SU-DHL-6 (cell line): ENCODE results near the gene S100P.
"Not testable (repeated sequence)": the region's sequence is repeated elsewhere in the genome, so short reads cannot be mapped to it uniquely, and the experiment has no call there.

Source experiments
- H2AFZ ChIP-seq: fragments of 200-600 bp; sonication (generic); 2 replicates; pipeline ENCODE4 v1.6.1; 2014; ENCODE audit warnings: low read depth, mild to moderate bottlenecking, moderate library complexity, mixed read lengths, antibody characterized with exemption, low read length; ENCODE audit not compliant: severe bottlenecking
- H3F3A ChIP-seq: fragments of 200-600 bp; shearing (Covaris generic); 2 replicates; pipeline ENCODE4 v1.6.0; 2016; ENCODE audit warnings: antibody characterized with exemption, mild to moderate bottlenecking; ENCODE audit not compliant: insufficient read depth
- H3K27ac ChIP-seq: fragments of 200-600 bp; sonication (generic); 2 replicates; pipeline ENCODE4 v1.5.1; 2016; ENCODE audit warnings: low read depth, mild to moderate bottlenecking, low read length, moderate library complexity, mixed read lengths
- H3K27me3 ChIP-seq: fragments of 200-600 bp; sonication (generic), shearing (Covaris generic); 2 replicates; pipeline ENCODE4 v1.6.0; 2014; ENCODE audit warnings: mild to moderate bottlenecking, low read length
- H3K36me3 ChIP-seq: fragments of 200-600 bp; sonication (generic); 2 replicates; pipeline ENCODE4 v1.6.1; 2014; ENCODE audit warnings: mild to moderate bottlenecking, low read length, mixed read lengths
- H3K4me2 ChIP-seq: fragments of 300-600, 200-600 bp; shearing (Covaris generic), sonication (generic); 2 replicates; pipeline ENCODE4 v1.6.0; 2014; ENCODE audit warnings: low read length, low read depth, mild to moderate bottlenecking; ENCODE audit not compliant: poor library complexity, severe bottlenecking
- H3K4me3 ChIP-seq: fragments of 200-600 bp; sonication (generic); 2 replicates; pipeline ENCODE4 v1.5.1; 2014; ENCODE audit warnings: antibody characterized with exemption, low read length, mild to moderate bottlenecking, mixed read lengths; ENCODE audit not compliant: insufficient read depth, poor library complexity, severe bottlenecking
- H3K79me2 ChIP-seq: fragments of 200-600 bp; sonication (generic); 2 replicates; pipeline ENCODE4 v1.6.1; 2014; ENCODE audit warnings: mild to moderate bottlenecking, low read length, moderate library complexity; ENCODE audit not compliant: insufficient read depth
- H3K9ac ChIP-seq: fragments of 200-600 bp; sonication (generic); 2 replicates; pipeline ENCODE4 v1.7.0; 2014; ENCODE audit warnings: mild to moderate bottlenecking, low read length
- H3K9me2 ChIP-seq: fragments of 200-600 bp; sonication (generic); replicated peaks from 2 replicates; pipeline ENCODE4 v1.6.1; 2014; ENCODE audit warnings: low read length; ENCODE audit not compliant: insufficient read depth
- H3K9me3 ChIP-seq: fragments of 200-600 bp; sonication (generic); 2 replicates; pipeline ENCODE4 v1.6.1; 2014; ENCODE audit warnings: low read length, mixed read lengths; ENCODE audit not compliant: insufficient read depth
- H4K20me1 ChIP-seq: fragments of 200-600 bp; sonication (generic); 2 replicates; pipeline ENCODE4 v1.6.1; 2014; ENCODE audit warnings: low read depth, mild to moderate bottlenecking, antibody characterized with exemption, low read length, moderate library complexity, mixed read lengths
- EZH2phosphoT487 ChIP-seq: fragments of 200-600 bp; sonication (generic), shearing (Covaris generic); conservative IDR thresholded peaks from 2 replicates; pipeline ENCODE4 v1.6.1; 2018; ENCODE audit warnings: mild to moderate bottlenecking, antibody characterized with exemption, low read length, moderate library complexity, mixed read lengths
- TF ChIP-seq, protein P1 (sequence below): fragments of 200-600 bp; sonication (generic); IDR thresholded peaks from one replicate; pipeline ENCODE4 v1.5.1; 2017; ENCODE audit warnings: antibody characterized with exemption, mild to moderate bottlenecking, low read length, moderate library complexity; ENCODE audit not compliant: insufficient read depth, poor library complexity, severe bottlenecking

The S100P gene

DNA sequence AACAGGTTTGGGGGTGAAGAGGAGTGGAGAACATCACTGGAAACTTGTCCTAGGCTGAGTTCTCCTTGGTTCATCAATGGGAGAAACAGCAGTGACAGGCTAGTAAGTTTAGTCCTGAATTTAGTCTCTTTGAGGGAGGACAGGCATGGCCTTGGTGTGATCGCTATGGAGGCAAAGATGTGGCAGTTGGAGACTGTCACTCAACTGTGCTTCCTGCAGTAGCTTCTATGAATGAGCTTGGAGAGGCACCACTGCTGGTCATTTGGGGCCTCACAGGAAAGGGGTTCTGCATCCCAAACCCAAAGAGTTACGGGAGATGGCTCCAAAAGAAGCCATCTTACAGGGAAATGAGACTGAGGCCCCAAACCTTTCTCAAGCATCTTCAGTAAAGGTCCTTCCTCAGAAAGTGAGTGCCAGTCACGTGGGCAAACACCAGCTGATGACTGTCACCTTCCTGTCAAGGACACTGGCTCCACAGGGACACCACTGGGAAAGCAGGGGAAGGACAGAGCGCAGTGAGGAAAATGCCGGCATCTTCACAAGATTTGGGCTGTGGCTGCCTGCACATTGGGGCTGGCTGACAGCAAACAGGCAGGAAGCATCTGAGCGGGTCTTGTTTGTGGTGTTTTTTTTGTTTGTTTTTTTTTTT lies 46.0 kb upstream of the S100P start:
- Histone ChIP-seq H3K79me2 (no peaks in the 10 kb centered on the region), H3K4me2 (no peak overlapping the region), H3K9me3 (no peaks in the 10 kb centered on the region), H3K27ac (no peak overlapping the region), H2AFZ (no peak overlapping the region), H3K27me3 (no peaks in the 10 kb centered on the region), H3K4me3 (no peak overlapping the region), H3K9ac (no peak overlapping the region), H4K20me1 (peaks cover 3% of the 10 kb centered on the region; the same call in 1 of the 2 replicates), H3K9me2 (no peaks in the 10 kb centered on the region), H3K36me3 (peaks cover 5% of the 10 kb centered on the region; the same call in 1 of the 2 replicates), H3F3A (peaks cover 5% of the 10 kb centered on the region; the same call in 1 of the 2 replicates)
- TF ChIP-seq, protein P1, sequence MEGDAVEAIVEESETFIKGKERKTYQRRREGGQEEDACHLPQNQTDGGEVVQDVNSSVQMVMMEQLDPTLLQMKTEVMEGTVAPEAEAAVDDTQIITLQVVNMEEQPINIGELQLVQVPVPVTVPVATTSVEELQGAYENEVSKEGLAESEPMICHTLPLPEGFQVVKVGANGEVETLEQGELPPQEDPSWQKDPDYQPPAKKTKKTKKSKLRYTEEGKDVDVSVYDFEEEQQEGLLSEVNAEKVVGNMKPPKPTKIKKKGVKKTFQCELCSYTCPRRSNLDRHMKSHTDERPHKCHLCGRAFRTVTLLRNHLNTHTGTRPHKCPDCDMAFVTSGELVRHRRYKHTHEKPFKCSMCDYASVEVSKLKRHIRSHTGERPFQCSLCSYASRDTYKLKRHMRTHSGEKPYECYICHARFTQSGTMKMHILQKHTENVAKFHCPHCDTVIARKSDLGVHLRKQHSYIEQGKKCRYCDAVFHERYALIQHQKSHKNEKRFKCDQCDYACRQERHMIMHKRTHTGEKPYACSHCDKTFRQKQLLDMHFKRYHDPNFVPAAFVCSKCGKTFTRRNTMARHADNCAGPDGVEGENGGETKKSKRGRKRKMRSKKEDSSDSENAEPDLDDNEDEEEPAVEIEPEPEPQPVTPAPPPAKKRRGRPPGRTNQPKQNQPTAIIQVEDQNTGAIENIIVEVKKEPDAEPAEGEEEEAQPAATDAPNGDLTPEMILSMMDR = no peak
- TF ChIP-seq EZH2phosphoT487 = no peak

- Histone ChIP-seq H3K36me3 (no peaks in the 10 kb centered on the region), H4K20me1 (no peaks in the 10 kb centered on the region), H3K27me3 (no peaks in the 10 kb centered on the region), H3F3A (no peaks in the 10 kb centered on the region), H3K27ac (no peak overlapping the region), H2AFZ (no peak overlapping the region), H3K79me2 (no peaks in the 10 kb centered on the region), H3K9me3 (no peaks in the 10 kb centered on the region), H3K4me2 (no peak overlapping the region), H3K9ac (no peak overlapping the region), H3K4me3 (no peak overlapping the region), H3K9me2 (no peaks in the 10 kb centered on the region)
- TF ChIP-seq, protein P1 = no peak
- no peak for TF ChIP-seq EZH2phosphoT487
Measured at GRCh38 chr4:6649216-6649615, 44.5 kb upstream of the S100P start.

DNA sequence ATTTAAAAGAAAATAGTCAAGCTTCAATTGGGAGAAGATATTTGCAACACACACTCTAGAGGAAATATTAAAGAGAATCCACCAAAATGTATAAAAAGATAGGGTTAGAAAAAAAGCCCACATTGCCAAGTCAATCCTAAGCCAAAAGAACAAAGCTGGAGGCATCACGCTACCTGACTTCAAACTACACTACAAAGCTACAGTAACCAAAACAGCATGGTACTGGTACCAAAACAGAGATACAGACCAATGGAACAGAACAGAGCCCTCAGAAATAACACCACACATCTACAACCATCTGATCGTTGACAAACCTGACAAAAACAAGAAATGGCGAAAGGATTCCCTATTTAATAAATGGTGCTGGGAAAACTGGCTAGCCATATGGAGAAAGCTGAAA lies 39.5 kb upstream of the S100P start:
- not testable (repeated sequence) for H3K4me3 ChIP-seq, H3K9me2 ChIP-seq, H3K9ac ChIP-seq, H4K20me1 ChIP-seq, H3K27ac ChIP-seq, H3K4me2 ChIP-seq, H3K79me2 ChIP-seq, H2AFZ ChIP-seq, H3F3A ChIP-seq, H3K9me3 ChIP-seq, H3K27me3 ChIP-seq, H3K36me3 ChIP-seq

DNA sequence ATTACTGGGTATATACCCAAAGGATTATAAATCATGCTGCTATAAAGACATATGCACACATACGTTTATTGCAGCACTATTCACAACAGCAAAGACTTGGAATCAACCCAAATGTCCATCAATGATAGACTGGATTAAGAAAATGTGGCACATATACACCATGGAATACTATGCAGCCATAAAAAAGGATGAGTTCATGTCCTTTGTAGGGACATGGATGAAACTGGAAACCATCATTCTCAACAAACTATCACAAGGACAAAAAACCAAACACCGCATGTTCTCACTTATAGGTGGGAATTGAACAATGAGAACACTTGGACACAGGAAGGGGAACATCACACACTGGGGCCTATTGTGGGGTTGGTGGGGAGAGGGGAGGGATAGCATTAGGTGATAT lies 38.4 kb upstream of the S100P start:
- not testable (repeated sequence) for H3K4me2 ChIP-seq, H3K9ac ChIP-seq, H3K79me2 ChIP-seq, H4K20me1 ChIP-seq, H3K9me3 ChIP-seq, H3K4me3 ChIP-seq, H3K27me3 ChIP-seq, H3K9me2 ChIP-seq, H3K36me3 ChIP-seq, H2AFZ ChIP-seq, H3K27ac ChIP-seq, H3F3A ChIP-seq
